HG03558 (cell line): ENCODE data around the gene TMX2.

Experiments
- ATAC-seq: cut with Tn5 transposase; IDR thresholded peaks from one replicate; pipeline ENCODE4 v1.9.1; 2021; ENCODE audit warnings: moderate number of reproducible peaks; ENCODE audit not compliant: unreplicated experiment; ENCODE audit errors: extremely low read depth

The TMX2 gene

GRCh38 chr11:57762235-57762861 lies 50.0 kb downstream of the TMX2 start:
- no peak for ATAC-seq

- ATAC-seq: no peak
These were observed 51.2 kb downstream of the TMX2 start for GRCh38 chr11:57763568-57763967.

- no peak for ATAC-seq
These were observed 51.6 kb downstream of the TMX2 start for GRCh38 chr11:57764021-57764420.

GRCh38 chr11:57764566-57764965 lies 52.2 kb downstream of the TMX2 start:
- no peak for ATAC-seq

GRCh38 chr11:57764972-57765371 lies 52.6 kb downstream of the TMX2 start:
- ATAC-seq: no peak

GRCh38 chr11:57770793-57771192 lies 58.4 kb downstream of the TMX2 start:
- no peak for ATAC-seq

GRCh38 chr11:57771365-57771764 lies 59.0 kb downstream of the TMX2 start:
- no peak for ATAC-seq

GRCh38 chr11:57772562-57772961 lies 60.2 kb downstream of the TMX2 start:
- no peak for ATAC-seq

GRCh38 chr11:57773026-57773598 lies 60.7 kb downstream of the TMX2 start:
- ATAC-seq: no peak

- no peak for ATAC-seq
These were observed 63.1 kb downstream of the TMX2 start for GRCh38 chr11:57775491-57775890.

- no peak for ATAC-seq
These were observed 63.7 kb downstream of the TMX2 start for GRCh38 chr11:57776031-57776521.

- ATAC-seq: no peak
These were observed 64.3 kb downstream of the TMX2 start for GRCh38 chr11:57776577-57777210.

- ATAC-seq: no peak
These were observed 65.5 kb downstream of the TMX2 start for GRCh38 chr11:57777969-57778317.

GRCh38 chr11:57778318-57779037 lies 66.1 kb downstream of the TMX2 start:
- no peak for ATAC-seq

GRCh38 chr11:57779276-57779675 lies 66.9 kb downstream of the TMX2 start:
- no peak for ATAC-seq

GRCh38 chr11:57781529-57781943 lies 69.1 kb downstream of the TMX2 start:
- ATAC-seq: no peak

- no peak for ATAC-seq
These were observed 72.7 kb downstream of the TMX2 start for GRCh38 chr11:57785072-57785471.

- no peak for ATAC-seq
These were observed 74.0 kb downstream of the TMX2 start for GRCh38 chr11:57786436-57786835.

GRCh38 chr11:57787006-57787604 lies 74.7 kb downstream of the TMX2 start:
- no peak for ATAC-seq

- ATAC-seq: peak; percentile 24
These were observed 75.7 kb downstream of the TMX2 start for GRCh38 chr11:57787920-57788702.
